Activated B cell treated with CpG ODN at 0.5 μM for 24 hours (primary cell): ENCODE data around the gene CCL5. TPM values are rescaled to one million over a fixed set of nuclear protein-coding genes. Genes with fewer than 3 reads are reported as not detected.

Experiments
- ATAC-seq: fragments of 200-7000 bp; cut with Tn5 transposase; one replicate; pipeline ENCODE4 v1.10.0; 2021; ENCODE audit warnings: low read depth, mild to moderate bottlenecking, moderate library complexity
- CTCF ChIA-PET: fragments of 350-600 bp; sonication (Branson Sonifier 250); formaldehyde crosslinking; loops from one replicate; lab custom pipeline; 2021; ENCODE audit warnings: antibody characterized with exemption; lab: Charles Lee
- POLR2A ChIA-PET: fragments of 350-600 bp; sonication (Branson Sonifier 250); formaldehyde crosslinking; loops from one replicate; lab custom pipeline; 2021; ENCODE audit warnings: antibody characterized with exemption; lab: Charles Lee
- DNase-seq: peaks from one replicate; pipeline ENCODE4 v3.0.0; 2022
- H3K27ac Mint-ChIP-seq: one replicate; pipeline ENCODE4 v1.8.0; 2020; ENCODE audit warnings: mixed read lengths
- H3K27me3 Mint-ChIP-seq: one replicate; pipeline ENCODE4 v1.8.0; 2021; ENCODE audit warnings: mixed read lengths
- H3K36me3 Mint-ChIP-seq: one replicate; pipeline ENCODE4 v1.8.0; 2021; ENCODE audit warnings: low read depth, mixed read lengths
- H3K4me1 Mint-ChIP-seq: one replicate; pipeline ENCODE4 v1.8.0; 2021; ENCODE audit warnings: mixed read lengths
- H3K4me3 Mint-ChIP-seq: one replicate; pipeline ENCODE4 v1.8.0; 2020; ENCODE audit warnings: mild to moderate bottlenecking, mixed read lengths
- H3K9me3 Mint-ChIP-seq: one replicate; pipeline ENCODE4 v1.8.0; 2020; ENCODE audit warnings: mixed read lengths
- intact Hi-C: fragments of 100-400 bp; cut with micrococcal nuclease; formaldehyde crosslinking; loops from one replicate; pipeline ENCODE4 v1.15.1; 2024
- total RNA-seq: library from RNA; stranded (reverse); gene quantifications from 2 replicates; pipeline ENCODE4 v1.2.3, GENCODE V29; 2022
- TF ChIP-seq, protein P1 (sequence below): fragments of 200-600 bp; IDR thresholded peaks from one replicate; pipeline ENCODE4 v1.8.0; 2022; ENCODE audit warnings: antibody characterized with exemption, mild to moderate bottlenecking

CCL5 gene
- total RNA-seq: 3.3 and 3.4 TPM in 2 replicates

DNA sequence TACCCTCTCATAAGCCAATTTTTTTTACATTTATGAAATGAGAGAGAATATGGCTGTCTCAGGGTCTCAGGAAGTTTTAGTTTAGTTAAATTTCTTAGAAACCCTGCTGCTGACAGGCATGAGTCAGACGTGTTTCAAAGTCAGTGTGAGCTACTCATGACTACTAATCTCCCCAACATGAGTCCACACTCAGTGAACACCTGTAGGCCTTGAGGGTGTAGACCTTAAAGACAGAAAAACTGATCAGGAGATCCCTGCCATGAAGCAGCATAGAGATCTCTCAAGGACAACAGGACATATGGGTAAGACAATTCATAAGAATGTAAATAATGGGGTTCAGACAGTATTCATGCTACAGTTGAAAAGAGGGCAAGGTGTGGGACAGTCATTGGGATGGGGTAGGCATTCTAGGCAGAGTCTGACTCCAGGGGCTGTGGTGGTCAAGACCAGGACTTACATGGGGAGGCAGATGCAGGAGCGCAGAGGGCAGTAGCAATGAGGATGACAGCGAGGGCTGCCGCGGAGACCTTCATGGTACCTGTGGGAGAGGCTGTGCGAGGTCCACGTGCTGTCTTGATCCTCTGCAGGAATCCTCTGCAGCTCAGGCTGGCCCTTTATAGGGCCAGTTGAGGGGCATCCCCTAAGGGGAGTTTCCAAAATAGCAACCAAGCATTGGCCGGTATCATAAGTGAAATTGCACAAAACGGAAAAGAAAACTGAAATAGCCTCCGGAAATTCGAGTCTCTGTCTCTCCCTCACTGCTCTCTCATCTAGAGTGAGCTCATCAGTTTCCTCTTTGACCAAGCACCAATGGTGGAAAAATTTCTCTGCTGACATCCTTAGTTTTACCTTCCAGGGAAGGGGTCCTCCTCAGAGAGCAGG is at the start of gene CCL5:
CCL5 (minus strand) TSS at position 588 of the 882 bp plus-strand sequence.
- no peaks in the 10 kb centered on the region for H3K27me3 Mint-ChIP-seq
- intact Hi-C loops: no loop called here
- H3K27ac Mint-ChIP-seq: peak within 1 kb of the TSS; percentile 62
- TF ChIP-seq, protein P1, sequence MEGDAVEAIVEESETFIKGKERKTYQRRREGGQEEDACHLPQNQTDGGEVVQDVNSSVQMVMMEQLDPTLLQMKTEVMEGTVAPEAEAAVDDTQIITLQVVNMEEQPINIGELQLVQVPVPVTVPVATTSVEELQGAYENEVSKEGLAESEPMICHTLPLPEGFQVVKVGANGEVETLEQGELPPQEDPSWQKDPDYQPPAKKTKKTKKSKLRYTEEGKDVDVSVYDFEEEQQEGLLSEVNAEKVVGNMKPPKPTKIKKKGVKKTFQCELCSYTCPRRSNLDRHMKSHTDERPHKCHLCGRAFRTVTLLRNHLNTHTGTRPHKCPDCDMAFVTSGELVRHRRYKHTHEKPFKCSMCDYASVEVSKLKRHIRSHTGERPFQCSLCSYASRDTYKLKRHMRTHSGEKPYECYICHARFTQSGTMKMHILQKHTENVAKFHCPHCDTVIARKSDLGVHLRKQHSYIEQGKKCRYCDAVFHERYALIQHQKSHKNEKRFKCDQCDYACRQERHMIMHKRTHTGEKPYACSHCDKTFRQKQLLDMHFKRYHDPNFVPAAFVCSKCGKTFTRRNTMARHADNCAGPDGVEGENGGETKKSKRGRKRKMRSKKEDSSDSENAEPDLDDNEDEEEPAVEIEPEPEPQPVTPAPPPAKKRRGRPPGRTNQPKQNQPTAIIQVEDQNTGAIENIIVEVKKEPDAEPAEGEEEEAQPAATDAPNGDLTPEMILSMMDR: no peak
- H3K4me3 Mint-ChIP-seq: peak within 1 kb of the TSS; percentile 76
- POLR2A ChIA-PET: interaction anchor here (0.6 to 1.5 kb wide), 3 partner anchors 9 to 71 kb away, joined by 3 to 9 read pairs (median 3); partner anchors contain the start of gene TAF15
- H3K9me3 Mint-ChIP-seq: no peaks in the 10 kb centered on the region
- ATAC-seq (peak; percentile 89), DNase-seq (peak; percentile 19)
- H3K4me1 Mint-ChIP-seq: peaks cover 34% of the 10 kb centered on the region
- H3K36me3 Mint-ChIP-seq: no peaks in the 10 kb centered on the region
- CTCF ChIA-PET: interaction anchor here (1.0 kb wide), 1 partner anchor 269 kb away, joined by 3 read pairs; no protein-coding TSS in a partner anchor

DNA sequence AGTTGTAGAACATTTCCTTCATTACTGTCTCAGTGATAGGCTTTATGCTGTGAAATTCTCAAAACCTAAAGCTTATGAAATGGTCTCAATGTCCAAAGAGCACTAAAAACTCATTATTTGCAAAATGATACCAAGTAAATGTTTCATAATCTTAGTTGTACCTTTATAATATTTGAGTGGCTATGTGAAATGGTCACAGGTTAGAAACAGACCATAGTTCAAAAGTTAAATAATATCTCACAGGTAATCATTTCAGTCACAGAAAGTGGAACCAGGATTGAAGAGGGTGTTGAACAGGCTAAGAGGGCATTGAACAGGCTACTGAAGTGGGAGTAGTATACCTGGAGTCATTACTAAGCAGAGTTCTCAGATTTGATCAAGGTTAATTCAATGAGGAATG is 47.6 kb upstream of the CCL5 start:
- no peak overlapping the region for H3K27ac Mint-ChIP-seq
- H3K4me1 Mint-ChIP-seq: peaks cover 19% of the 10 kb centered on the region
- no peaks in the 10 kb centered on the region for H3K36me3 Mint-ChIP-seq
- no peak for DNase-seq
- no peaks in the 10 kb centered on the region for H3K9me3 Mint-ChIP-seq
- CTCF ChIA-PET: no interaction called here
- no peak for ATAC-seq
- no peak overlapping the region for H3K4me3 Mint-ChIP-seq
- POLR2A ChIA-PET: no interaction called here
- H3K27me3 Mint-ChIP-seq: no peaks in the 10 kb centered on the region
- TF ChIP-seq, protein P1: no peak
- intact Hi-C loops: no loop called here

DNA sequence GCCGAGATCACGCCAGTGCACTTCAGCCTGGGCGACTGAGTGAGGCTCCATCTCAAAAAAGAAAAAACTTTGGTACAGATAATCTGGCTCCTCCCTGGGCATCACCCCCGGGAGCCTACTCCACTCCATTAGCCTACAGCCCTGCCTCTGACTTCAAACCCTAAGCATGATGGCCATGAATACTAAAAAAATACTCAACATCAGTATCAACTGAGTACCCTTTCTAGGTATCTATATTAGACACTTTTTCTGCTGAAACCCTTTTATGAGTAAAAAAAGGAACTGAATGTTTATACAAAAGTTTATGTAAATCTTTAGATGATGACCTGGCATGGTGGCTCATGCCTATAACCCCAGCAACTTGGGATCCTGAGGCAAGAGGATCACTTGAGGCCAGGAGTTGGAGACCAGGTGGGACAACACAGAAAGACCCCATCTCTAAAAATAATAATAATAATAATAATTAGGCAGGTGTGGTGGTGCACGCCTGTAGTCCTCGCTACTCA is 43.5 kb upstream of the CCL5 start:
- no peak for DNase-seq
- ChIA-PET POLR2A (no interaction called here), CTCF (no interaction called here)
- H3K36me3 Mint-ChIP-seq: no peaks in the 10 kb centered on the region
- intact Hi-C loops: no loop called here
- H3K27me3 Mint-ChIP-seq: no peaks in the 10 kb centered on the region
- no peak overlapping the region for H3K27ac Mint-ChIP-seq
- H3K4me3 Mint-ChIP-seq: no peak overlapping the region
- H3K4me1 Mint-ChIP-seq: peaks cover 8% of the 10 kb centered on the region
- peak; percentile 47 for ATAC-seq
- no peaks in the 10 kb centered on the region for H3K9me3 Mint-ChIP-seq
- TF ChIP-seq, protein P1: no peak

DNA sequence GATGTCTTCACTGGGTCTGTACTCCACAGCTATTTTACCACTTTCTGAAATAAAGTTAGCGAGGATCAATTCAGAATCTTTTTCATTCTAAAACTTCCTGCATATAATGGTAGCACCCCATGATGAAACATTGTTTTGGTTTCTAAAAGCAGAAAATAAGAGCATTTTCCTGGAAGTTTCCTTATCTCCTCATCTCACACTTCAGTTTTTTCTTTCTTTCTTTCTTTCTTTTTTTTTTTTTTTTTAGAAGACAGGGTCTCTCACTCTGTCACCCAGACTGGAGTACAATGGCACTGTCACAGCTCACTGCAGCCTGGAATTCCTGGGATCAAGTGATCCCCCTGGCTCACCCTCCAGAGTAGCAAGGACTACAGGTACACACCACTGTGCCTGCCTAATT is 40.1 kb upstream of the CCL5 start:
- no peaks in the 10 kb centered on the region for H3K9me3 Mint-ChIP-seq
- intact Hi-C loops: no loop called here
- H3K4me3 Mint-ChIP-seq: no peak overlapping the region
- no peaks in the 10 kb centered on the region for H3K27me3 Mint-ChIP-seq
- POLR2A ChIA-PET: no interaction called here
- no peak overlapping the region for H3K27ac Mint-ChIP-seq
- H3K4me1 Mint-ChIP-seq: peaks cover 8% of the 10 kb centered on the region
- no peak for ATAC-seq
- DNase-seq: no peak
- CTCF ChIA-PET: no interaction called here
- no peaks in the 10 kb centered on the region for H3K36me3 Mint-ChIP-seq
- TF ChIP-seq, protein P1: no peak

DNA sequence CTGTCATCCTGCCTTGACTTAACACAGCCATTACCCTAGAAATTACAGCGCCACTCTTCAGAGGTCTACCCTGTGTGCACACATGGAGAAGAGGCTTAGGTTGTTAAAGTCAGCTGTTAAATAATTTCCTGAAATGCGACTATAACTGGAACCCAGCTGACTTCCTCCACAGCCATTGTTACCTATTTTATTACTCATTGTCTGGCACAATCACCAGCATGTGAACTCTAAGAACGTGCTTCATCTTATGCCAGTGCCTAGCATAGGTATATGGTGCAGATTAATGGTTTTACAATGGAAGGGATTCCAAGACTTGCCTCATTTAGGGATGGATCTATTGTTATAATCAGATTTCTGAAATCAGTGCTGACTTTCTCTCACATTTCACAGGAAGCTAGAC is 38.5 kb upstream of the CCL5 start:
- H3K27ac Mint-ChIP-seq: no peak overlapping the region
- H3K36me3 Mint-ChIP-seq: no peaks in the 10 kb centered on the region
- H3K9me3 Mint-ChIP-seq: no peaks in the 10 kb centered on the region
- no peak overlapping the region for H3K4me3 Mint-ChIP-seq
- intact Hi-C loops: no loop called here
- peaks cover 2% of the 10 kb centered on the region for H3K4me1 Mint-ChIP-seq
- DNase-seq (no peak), ATAC-seq (no peak)
- POLR2A ChIA-PET: no interaction called here
- TF ChIP-seq, protein P1: no peak
- H3K27me3 Mint-ChIP-seq: no peaks in the 10 kb centered on the region
- CTCF ChIA-PET: no interaction called here
